Memory B cell (primary cell): Measurements from ENCODE around the gene HCRTR1.

ENCODE experiments used
- ATAC-seq: fragments of 150-1000 bp; cut with Tn5 transposase; 2 replicates; pipeline ENCODE4 v1.10.0; 2021; ENCODE audit warnings: low read depth, mild to moderate bottlenecking, moderate library complexity
- DNase-seq, 2 donors: peaks; one replicate each; pipeline ENCODE4 v3.0.0; 2022; ENCODE audit warnings: low spot score in 2 of 2
- H3K27ac Mint-ChIP-seq: one replicate; pipeline ENCODE4 v1.8.0; 2022; ENCODE audit warnings: mild to moderate bottlenecking, moderate library complexity, mixed read lengths
- H3K27me3 Mint-ChIP-seq: one replicate; pipeline ENCODE4 v1.8.0; 2022; ENCODE audit warnings: mixed read lengths
- H3K36me3 Mint-ChIP-seq: one replicate; pipeline ENCODE4 v1.8.0; 2022; ENCODE audit warnings: mild to moderate bottlenecking, mixed read lengths
- H3K4me1 Mint-ChIP-seq: one replicate; pipeline ENCODE4 v1.8.0; 2022; ENCODE audit warnings: mixed read lengths
- H3K4me3 Mint-ChIP-seq: one replicate; pipeline ENCODE4 v1.8.0; 2022; ENCODE audit warnings: mild to moderate bottlenecking, moderate library complexity, mixed read lengths
- H3K9me3 Mint-ChIP-seq: one replicate; pipeline ENCODE4 v1.8.0; 2022; ENCODE audit warnings: mixed read lengths

HCRTR1 gene

GRCh38 chr1:31651766-31652165, 34.3 kb downstream of the HCRTR1 start:
- peaks cover 3% of the 10 kb centered on the region for H3K4me1 Mint-ChIP-seq
- DNase-seq (no peak), ATAC-seq (no peak)
- H3K36me3 Mint-ChIP-seq, result no peaks in the 10 kb centered on the region
- no peaks in the 10 kb centered on the region for H3K9me3 Mint-ChIP-seq
- H3K27me3 Mint-ChIP-seq, result peaks cover 3% of the 10 kb centered on the region
- no peak overlapping the region for H3K4me3 Mint-ChIP-seq
- no peak overlapping the region for H3K27ac Mint-ChIP-seq

GRCh38 chr1:31652891-31653499, 35.5 kb downstream of the HCRTR1 start:
- H3K9me3 Mint-ChIP-seq, result no peaks in the 10 kb centered on the region
- peaks cover 8% of the 10 kb centered on the region for H3K27me3 Mint-ChIP-seq
- DNase-seq, result no peak
- no peak for ATAC-seq
- H3K27ac Mint-ChIP-seq, result no peak overlapping the region
- no peaks in the 10 kb centered on the region for H3K36me3 Mint-ChIP-seq
- H3K4me3 Mint-ChIP-seq, result no peak overlapping the region
- no peaks in the 10 kb centered on the region for H3K4me1 Mint-ChIP-seq

GRCh38 chr1:31653717-31654473, 36.4 kb downstream of the HCRTR1 start:
- peaks cover 10% of the 10 kb centered on the region for H3K27me3 Mint-ChIP-seq
- no peaks in the 10 kb centered on the region for H3K36me3 Mint-ChIP-seq
- H3K4me1 Mint-ChIP-seq, result no peaks in the 10 kb centered on the region
- no peak overlapping the region for H3K4me3 Mint-ChIP-seq
- ATAC-seq (no peak), DNase-seq (no peak)
- H3K27ac Mint-ChIP-seq, result no peak overlapping the region
- H3K9me3 Mint-ChIP-seq, result no peaks in the 10 kb centered on the region

GRCh38 chr1:31654474-31654776, 36.9 kb downstream of the HCRTR1 start:
- no peak overlapping the region for H3K27ac Mint-ChIP-seq
- no peaks in the 10 kb centered on the region for H3K36me3 Mint-ChIP-seq
- no peaks in the 10 kb centered on the region for H3K9me3 Mint-ChIP-seq
- H3K27me3 Mint-ChIP-seq, result peaks cover 10% of the 10 kb centered on the region
- ATAC-seq (no peak), DNase-seq (no peak)
- no peak overlapping the region for H3K4me3 Mint-ChIP-seq
- no peaks in the 10 kb centered on the region for H3K4me1 Mint-ChIP-seq

GRCh38 chr1:31655104-31655503, 37.6 kb downstream of the HCRTR1 start:
- Mint-ChIP-seq H3K27ac (no peak overlapping the region), H3K4me1 (no peaks in the 10 kb centered on the region), H3K27me3 (peaks cover 10% of the 10 kb centered on the region), H3K4me3 (no peak overlapping the region), H3K36me3 (no peaks in the 10 kb centered on the region), H3K9me3 (no peaks in the 10 kb centered on the region)
- ATAC-seq, result no peak
- no peak for DNase-seq

- Mint-ChIP-seq H3K9me3 (no peaks in the 10 kb centered on the region), H3K4me3 (no peak overlapping the region), H3K27ac (no peak overlapping the region), H3K4me1 (no peaks in the 10 kb centered on the region), H3K27me3 (peaks cover 10% of the 10 kb centered on the region), H3K36me3 (no peaks in the 10 kb centered on the region)
- ATAC-seq, result no peak
- DNase-seq, result no peak
These were observed 38.3 kb downstream of the HCRTR1 start for GRCh38 chr1:31655756-31656155.

GRCh38 chr1:31657020-31657804, 39.7 kb downstream of the HCRTR1 start:
- Mint-ChIP-seq H3K4me1 (no peaks in the 10 kb centered on the region), H3K36me3 (no peaks in the 10 kb centered on the region), H3K4me3 (no peak overlapping the region), H3K27me3 (peaks cover 10% of the 10 kb centered on the region), H3K27ac (no peak overlapping the region), H3K9me3 (no peaks in the 10 kb centered on the region)
- ATAC-seq (no peak), DNase-seq (no peak)

GRCh38 chr1:31657972-31658510, 40.6 kb downstream of the HCRTR1 start:
- ATAC-seq (no peak), DNase-seq (no peak)
- no peaks in the 10 kb centered on the region for H3K36me3 Mint-ChIP-seq
- H3K4me1 Mint-ChIP-seq, result no peaks in the 10 kb centered on the region
- no peak overlapping the region for H3K27ac Mint-ChIP-seq
- H3K9me3 Mint-ChIP-seq, result no peaks in the 10 kb centered on the region
- H3K27me3 Mint-ChIP-seq, result peaks cover 12% of the 10 kb centered on the region
- no peak overlapping the region for H3K4me3 Mint-ChIP-seq

GRCh38 chr1:31658721-31659120, 41.2 kb downstream of the HCRTR1 start:
- peaks cover 2% of the 10 kb centered on the region for H3K4me1 Mint-ChIP-seq
- no peak for ATAC-seq
- no peak overlapping the region for H3K4me3 Mint-ChIP-seq
- no peaks in the 10 kb centered on the region for H3K36me3 Mint-ChIP-seq
- H3K9me3 Mint-ChIP-seq, result no peaks in the 10 kb centered on the region
- H3K27ac Mint-ChIP-seq, result no peak overlapping the region
- DNase-seq, result no peak
- H3K27me3 Mint-ChIP-seq, result peaks cover 14% of the 10 kb centered on the region

GRCh38 chr1:31659889-31660288, 42.4 kb downstream of the HCRTR1 start:
- no peak for ATAC-seq
- Mint-ChIP-seq H3K27ac (no peak overlapping the region), H3K4me1 (peaks cover 4% of the 10 kb centered on the region), H3K4me3 (no peak overlapping the region), H3K9me3 (no peaks in the 10 kb centered on the region), H3K36me3 (no peaks in the 10 kb centered on the region), H3K27me3 (peaks cover 14% of the 10 kb centered on the region)
- no peak for DNase-seq

GRCh38 chr1:31660871-31661455, 43.5 kb downstream of the HCRTR1 start:
- Mint-ChIP-seq H3K9me3 (no peaks in the 10 kb centered on the region), H3K27me3 (peaks cover 11% of the 10 kb centered on the region), H3K4me1 (peaks cover 4% of the 10 kb centered on the region), H3K27ac (no peak overlapping the region), H3K4me3 (no peak overlapping the region), H3K36me3 (no peaks in the 10 kb centered on the region)
- ATAC-seq (no peak), DNase-seq (no peak)

GRCh38 chr1:31661856-31662255, 44.4 kb downstream of the HCRTR1 start:
- ATAC-seq (no peak), DNase-seq (no peak)
- Mint-ChIP-seq H3K27ac (no peak overlapping the region), H3K9me3 (no peaks in the 10 kb centered on the region), H3K27me3 (peaks cover 11% of the 10 kb centered on the region), H3K36me3 (no peaks in the 10 kb centered on the region), H3K4me3 (no peak overlapping the region), H3K4me1 (peaks cover 4% of the 10 kb centered on the region)

GRCh38 chr1:31662463-31662862, 45.0 kb downstream of the HCRTR1 start:
- H3K4me3 Mint-ChIP-seq, result no peak overlapping the region
- H3K36me3 Mint-ChIP-seq, result no peaks in the 10 kb centered on the region
- H3K27ac Mint-ChIP-seq, result no peak overlapping the region
- ATAC-seq, result no peak
- H3K9me3 Mint-ChIP-seq, result no peaks in the 10 kb centered on the region
- H3K27me3 Mint-ChIP-seq, result peaks cover 11% of the 10 kb centered on the region
- H3K4me1 Mint-ChIP-seq, result peaks cover 4% of the 10 kb centered on the region
- DNase-seq, result no peak
